ENCODE measurements around the gene EFEMP2.

DNA sequence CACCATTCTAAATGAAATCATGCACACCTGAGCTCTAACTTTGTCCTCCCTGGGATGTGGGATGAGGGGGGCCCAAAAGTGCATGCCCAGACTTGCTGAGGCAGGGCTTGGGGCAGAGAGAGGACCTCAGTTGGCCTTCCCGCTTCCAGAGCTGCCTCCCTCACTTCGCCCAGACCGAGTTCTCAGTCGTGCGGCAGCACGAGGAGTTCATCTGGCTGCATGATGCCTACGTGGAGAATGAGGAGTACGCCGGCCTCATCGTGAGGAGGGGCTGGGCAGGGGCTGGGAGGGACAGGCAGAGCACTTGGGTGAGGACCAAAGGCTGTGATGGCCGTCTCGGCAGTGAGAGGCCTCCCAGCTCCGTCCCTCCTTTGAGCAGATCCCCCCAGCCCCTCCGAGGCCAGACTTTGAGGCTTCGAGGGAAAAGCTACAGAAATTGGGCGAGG, 22.8 kb downstream of the EFEMP2 start:
- TF ChIP-seq YY1 (IDR thresholded peaks at IDR 0.05; ENCODE audit: insufficient read depth, insufficient read length) (no peak), ZNF274 (IDR thresholded peaks at IDR 0.05; ENCODE audit: low read depth, low read length) (no peak), SUZ12 (IDR thresholded peaks at IDR 0.05; ENCODE audit: extremely low read depth, insufficient read depth, insufficient read length) (no peak)
